ENCODE measurements around the gene ZDHHC14.

ZDHHC14 gene

DNA sequence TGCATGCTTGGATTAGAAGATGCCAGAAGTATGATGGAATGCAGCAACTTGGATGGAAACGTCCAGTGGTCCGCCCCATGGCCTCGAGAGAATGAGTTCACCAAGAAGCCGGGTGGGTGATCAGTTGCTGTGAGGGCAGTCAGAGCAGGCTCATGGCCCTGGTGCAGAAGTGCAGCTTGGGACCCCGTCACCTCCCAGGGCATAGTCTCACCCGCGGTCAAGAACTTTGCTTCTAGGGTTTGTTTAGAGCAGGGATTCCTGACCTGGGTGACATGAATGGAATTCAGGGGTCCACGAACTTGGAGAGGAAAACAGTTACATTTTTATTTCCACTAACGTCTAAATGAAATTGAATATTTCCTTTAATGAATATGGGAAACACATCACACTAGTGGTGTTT lies 225.5 kb downstream of the ZDHHC14 start:
- no peak for DNase-seq

DNA sequence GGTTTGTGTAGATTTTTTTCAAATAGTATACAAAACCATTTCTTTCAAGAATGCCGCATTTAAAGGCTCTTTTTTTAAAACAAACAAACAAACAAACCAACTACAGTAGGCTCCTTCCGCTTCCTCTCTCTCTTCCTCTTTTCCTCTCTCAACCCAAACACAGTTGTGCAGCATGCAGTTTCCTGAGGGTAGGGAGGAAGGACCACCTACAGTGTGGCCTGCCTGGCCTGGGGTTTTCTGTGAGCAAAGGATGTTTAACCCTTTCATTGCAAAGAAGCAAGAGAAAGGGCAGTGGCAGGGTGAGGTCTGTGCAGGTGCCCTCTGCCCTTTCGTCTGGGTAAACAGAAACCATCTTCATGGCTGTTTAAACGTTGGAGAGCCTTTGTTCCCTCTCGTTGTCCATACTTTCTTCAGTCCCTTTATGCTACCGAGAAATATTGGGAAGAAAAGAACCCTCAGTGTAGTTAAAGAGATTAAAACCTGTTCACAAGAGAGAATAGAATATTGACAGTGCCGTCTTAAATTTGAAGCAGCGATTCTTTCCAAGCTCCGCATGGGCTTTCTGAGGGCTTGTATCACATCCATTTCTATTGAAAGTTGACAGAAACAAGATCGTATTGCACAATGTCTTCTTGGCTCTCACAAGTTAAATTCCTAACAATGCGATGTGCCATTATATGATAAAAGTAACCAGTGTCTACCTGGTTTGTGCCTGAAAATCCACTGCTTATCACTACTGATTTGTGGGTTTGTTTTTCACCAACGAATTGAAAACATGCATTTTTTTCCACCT lies 226.5 kb downstream of the ZDHHC14 start:
- DNase-seq, result no peak

DNA sequence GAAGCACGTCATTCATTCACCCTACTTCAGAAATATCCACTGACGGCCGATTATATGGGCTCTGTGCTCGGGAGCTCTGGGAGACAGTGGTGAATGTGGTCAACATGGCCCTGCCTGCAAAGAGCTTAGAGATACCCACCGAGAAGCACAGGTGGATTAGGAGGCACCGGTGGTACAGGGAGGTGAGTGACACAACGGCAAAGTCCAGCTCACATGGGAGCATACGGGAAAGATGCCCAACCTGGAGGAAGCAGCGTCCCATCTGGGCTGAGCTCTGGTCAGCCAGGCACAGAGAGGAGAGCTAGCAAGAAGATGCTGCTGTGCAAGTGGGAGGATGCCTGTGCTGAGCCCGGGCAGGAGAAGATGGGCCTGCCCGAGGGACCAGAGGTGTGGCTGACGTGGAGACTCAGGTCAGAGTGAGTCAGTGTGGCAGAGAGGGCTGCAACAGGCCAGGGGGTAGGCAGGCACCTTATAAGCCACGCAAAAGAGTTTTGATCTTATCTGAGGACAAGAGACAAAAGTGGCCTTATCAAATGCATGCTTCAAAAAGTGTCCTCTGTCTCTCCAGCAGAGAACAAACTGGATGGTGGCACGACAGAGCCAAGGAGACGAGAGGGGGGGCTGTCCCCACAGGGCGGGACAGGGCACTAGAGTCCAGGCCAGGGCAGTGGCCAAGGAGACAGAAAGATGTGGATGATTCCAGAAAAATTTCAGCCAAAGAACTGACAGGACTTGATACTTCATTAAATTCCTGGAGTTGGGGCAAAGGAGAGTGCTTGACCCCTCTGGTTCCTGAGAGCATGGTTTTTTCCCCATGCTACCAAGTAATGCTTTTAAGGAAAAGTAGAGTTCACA lies 227.5 kb downstream of the ZDHHC14 start:
- no peak for DNase-seq

DNA sequence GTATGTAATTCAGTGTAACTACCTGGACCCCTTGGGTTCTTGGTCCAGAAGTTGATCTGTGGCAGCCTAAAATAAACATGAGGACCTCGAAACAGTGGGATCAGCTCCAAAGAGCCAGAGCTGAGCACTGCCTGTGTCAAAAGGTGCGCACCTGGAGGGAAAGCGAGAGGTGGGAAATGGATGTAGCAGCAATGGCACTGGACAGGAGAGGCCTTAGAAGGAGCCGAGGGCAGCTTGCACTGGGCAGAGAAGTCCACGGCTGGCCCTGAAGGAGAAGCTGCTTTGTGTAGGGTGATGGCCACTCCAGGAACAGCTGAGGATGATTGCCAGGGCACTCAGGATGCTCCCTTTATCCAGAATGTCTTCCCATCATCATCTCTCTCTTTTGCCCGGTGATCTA lies 228.1 kb downstream of the ZDHHC14 start:
- DNase-seq, result no peak

DNA sequence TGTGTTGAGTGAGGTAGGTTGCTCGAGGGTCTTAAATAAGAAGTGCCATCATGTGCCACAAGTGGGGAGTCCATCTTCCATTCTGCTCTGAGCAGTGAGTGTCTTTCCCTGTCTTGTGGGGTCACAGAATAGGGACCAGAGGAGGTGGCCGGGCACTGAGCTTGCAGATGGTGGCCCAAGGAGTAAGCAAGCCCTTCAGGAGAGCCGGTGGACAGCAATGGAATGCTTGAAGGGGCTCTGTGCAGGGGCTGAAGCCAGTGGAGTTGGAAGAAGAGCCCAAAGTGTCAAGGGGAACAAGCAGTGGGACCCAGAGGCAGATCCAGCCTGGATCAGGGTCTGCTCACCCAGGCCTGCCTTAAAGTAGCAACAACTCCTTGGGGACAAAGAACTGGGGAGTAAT lies 228.6 kb downstream of the ZDHHC14 start:
- DNase-seq, result no peak

DNA sequence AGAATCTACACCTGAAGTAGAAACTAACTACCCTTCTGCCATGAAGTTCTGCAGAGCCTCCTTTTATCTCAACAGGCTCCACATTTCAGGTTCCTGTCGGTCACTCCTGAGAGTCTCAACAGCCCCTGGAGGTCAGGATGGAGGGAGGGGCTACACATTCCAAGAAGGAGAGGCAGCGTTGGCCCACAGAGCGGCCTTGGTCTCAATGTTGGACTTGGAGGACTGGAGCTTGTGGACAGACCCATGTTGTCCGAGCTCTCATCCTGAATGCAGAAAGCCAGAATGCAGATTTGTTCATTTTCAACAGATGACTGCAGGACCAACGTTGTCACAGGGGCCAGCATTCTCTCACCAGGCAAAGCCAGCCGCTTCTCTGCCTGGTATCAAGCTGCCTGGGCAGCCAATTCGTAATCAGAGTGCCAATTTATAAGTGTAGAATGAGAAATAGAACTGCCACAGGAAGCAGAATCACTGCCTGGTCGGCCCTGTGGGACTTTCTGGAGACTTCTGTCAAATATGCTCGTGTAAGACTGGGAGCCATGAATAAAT lies 229.5 kb downstream of the ZDHHC14 start:
- no peak for DNase-seq

DNA sequence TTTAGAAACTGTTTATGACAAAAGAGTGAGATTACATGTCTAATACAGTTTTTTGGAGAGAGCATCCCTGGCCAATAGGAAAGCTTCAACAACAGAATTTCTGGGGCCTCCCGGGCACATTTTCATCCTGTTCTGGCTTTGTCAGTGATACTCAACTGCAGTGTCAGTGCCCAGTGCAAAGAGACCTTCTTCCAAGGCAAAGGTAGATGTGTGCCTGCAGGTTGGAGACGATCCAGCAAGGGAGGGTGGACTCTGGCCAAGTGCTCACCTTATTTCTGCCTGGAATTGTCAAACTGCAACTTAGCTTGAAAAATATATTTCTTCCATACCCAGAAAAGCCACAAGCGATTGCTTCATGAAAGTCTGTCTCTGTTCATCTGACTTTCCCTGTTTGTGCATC lies 230.4 kb downstream of the ZDHHC14 start:
- no peak for DNase-seq

DNA sequence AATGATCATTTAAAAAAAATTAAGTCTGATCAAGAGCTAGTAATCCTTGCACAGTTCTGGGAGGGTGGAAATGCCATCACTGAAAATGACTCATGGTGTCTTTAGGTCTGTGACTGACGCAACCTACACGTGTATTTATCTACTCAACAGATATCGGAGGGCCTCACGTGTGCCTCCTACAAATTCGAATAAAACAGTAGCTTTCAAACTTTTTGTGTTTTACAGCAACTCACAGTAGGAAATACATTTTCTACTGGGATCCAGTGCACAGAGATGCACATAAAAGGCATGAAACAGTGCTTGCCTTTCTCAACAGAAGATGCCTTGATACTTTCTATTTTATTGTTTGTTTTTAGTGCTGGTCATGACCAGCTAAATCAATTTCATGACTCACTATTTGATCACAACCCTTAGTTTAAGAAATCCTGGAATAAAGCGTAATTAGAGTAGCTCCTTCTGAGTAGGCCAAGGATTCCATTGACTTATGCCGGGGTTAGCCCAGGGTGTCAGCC lies 232.1 kb downstream of the ZDHHC14 start:
- no peak for DNase-seq

DNA sequence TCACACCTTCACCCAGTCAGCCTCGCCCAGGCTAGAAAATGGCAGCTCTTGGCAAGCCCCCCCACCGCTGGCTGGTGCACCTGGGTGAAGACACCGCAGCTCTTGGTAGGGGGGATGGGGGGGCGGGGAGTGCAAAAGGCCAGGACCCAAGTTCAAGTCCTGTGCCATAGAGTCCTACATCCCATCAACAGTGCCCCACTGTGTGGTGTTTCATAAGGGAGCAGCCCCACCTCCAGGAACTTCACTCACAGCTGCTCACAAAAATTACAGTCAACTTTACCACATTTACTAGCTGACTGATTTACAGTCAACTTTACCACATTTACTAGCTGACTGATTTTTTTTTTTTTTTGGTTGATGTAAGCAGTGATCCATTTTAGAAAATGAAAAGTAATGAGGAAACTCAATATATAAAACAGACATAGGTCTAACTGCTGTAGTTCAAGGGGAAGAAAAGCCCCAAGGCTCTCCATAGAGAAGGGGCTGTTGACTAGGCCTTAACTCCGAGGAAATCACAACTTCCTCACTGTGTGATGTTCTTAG lies 233.1 kb downstream of the ZDHHC14 start:
- DNase-seq, result no peak

DNA sequence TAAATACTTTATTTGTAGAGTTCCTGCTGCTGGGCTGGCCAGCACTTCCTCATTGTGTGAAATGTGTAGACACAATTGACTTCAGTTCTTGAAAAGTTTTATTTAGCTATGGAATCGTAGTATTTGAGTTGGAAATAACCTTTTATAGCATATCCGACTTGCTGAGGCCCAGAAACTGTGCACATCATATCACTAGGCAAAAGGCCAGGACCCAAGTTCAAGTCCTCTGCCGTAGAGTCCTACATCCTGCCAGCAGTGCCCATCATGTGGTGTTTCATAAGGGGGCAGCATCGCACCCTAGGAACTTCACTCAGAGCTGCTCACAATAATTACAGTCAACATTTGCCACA lies 234.4 kb downstream of the ZDHHC14 start:
- no peak for DNase-seq

DNA sequence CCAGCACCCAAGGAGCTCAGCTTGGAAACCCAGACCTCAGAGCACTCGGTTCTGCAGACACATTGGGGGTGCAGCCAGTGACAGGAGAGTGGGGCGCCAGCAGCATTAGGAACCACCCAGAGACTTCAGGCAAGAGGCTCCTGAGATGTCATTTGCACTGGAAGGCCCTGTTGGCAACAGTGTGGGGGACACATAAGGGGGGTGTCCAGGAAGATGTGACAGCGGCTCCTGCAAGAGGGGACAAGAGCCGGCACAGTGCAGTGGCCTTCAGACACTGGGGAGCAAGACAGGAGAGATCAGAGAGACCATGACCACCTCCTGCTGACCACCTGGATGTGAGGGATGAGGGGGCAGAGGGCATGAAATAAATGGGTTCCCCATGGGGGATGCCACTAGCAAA lies 235.0 kb downstream of the ZDHHC14 start:
- DNase-seq, result no peak

DNA sequence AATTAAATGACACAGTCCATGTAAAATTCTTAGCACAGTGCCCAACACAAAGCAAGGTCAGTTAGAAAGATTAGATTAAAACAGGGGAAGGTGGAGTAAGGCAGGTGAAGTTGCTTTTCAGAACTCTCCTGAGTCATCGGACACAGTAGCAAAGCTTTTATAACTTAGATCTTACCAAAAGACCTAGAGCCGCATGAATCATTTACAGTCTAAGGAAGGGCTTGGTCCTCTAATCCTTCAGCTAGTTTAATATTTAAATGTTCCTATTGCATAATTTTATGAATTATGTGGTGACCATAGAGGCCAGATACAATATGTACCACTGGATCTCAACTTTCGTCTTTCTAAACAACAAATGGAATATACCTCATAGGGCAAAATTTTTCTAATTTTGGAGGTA lies 240.0 kb downstream of the ZDHHC14 start:
- no peak for DNase-seq

DNA sequence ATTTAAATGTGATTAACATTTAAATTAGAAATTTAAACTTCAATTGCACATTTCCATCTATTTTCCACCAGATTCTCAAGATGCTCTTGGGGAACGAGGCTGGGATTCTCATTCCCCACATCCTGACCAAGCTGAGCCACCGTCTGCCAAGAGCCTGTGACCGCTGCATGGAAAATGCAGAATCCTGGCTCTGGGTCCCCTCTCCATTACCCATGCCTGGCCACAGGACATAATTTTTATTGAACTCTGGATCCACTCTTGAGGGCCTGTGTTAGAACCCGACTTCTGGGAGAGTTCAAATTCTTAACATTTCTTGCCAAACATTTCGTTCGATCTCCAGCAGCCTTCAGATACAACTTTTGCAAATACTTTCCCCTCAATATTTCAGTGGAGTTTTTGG lies 240.4 kb downstream of the ZDHHC14 start:
- no peak for DNase-seq

DNA sequence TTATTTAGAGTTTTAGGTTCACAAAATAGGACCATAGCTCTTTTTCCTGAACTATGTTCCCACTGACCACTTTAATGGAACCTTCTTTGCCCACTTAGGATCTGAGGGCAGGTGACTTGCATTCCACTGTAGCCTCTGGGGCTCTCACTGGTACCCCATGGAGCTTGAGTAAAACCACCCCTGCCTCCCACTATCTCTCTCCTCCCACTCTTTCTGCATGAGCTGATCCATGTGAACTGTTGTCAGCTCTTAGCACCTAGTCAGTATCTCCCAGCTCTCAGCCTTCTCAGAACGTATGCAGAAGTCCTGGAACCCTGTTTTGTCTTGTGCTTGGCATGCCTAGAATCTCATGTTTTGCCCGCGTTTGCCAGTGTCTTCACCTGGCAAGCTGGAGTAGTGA lies 241.4 kb downstream of the ZDHHC14 start:
- DNase-seq, result no peak

DNA sequence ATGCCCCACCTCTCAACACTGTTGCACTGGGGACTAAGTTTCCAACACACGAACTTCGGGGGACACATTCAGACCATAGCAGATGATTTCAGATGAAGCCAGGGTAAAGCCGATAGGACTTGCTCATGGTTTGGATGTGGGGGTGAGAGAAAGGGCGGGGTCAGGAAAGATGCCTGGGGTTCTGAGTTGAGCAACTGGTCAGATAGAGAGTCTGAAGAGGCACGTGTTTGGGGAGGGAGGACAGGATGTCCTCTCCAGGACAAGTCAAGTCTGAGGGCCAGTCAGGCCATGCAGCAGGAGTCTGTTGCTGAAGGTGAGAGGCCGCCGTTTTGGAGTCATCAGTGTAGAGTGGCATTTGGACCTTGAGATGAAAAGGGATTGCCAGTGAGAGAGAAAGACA lies 244.1 kb downstream of the ZDHHC14 start:
- no peak for DNase-seq

DNA sequence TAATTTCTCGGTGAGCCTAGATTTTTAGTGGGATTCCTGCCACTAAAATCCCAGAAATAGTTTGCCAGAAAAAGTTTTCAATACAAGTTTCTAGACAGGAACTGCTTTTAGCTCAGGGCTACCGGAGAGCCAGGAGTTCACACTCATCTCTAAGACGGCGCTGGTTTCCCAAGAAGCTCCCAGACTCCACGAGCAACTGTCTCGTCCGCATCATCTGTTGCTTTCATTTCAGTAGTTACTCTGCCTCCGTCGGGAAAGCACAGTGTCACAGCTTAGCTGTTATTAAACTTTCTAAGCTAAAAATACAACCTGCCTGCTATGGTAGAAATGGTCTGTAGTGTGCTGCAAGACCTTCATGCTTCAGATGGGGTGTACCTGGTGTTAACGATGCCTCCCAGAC lies 244.8 kb downstream of the ZDHHC14 start:
- DNase-seq, result no peak

DNA sequence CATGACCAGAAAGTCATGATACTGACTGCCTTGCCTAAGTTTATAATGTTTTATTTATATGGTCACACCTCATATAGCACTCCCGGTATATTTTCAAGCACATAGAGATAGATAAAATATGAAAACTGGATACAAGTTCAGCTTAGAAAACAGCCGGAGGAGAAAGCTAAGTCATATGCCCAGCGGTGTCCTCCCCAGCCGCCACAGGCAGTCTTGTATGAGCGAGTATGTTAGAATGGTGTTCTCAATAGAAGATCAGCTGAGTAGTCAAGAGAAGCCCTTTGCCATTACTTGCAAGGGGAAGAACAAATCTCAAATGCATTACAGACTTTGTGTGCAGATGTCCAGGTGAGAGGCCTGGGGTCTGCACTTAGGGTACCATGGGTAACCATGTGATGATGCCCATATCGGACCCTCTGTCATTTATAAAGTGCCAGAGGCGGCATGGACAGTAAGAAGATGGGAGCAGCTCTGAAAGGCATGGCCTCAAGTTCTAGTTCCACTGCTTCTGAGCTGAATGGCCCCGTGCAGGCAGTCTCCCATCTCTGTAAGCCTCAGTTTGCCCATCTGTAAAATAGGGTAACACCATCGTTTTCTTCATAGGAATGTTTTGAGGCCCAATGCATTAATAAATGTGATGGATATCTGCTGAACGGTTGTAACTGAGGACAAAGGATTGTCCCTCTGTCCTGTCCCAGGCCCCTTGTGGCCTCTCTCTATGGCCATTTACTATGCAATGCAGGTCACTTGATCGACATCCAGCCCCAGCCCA lies 246.4 kb downstream of the ZDHHC14 start:
- no peak for DNase-seq

DNA sequence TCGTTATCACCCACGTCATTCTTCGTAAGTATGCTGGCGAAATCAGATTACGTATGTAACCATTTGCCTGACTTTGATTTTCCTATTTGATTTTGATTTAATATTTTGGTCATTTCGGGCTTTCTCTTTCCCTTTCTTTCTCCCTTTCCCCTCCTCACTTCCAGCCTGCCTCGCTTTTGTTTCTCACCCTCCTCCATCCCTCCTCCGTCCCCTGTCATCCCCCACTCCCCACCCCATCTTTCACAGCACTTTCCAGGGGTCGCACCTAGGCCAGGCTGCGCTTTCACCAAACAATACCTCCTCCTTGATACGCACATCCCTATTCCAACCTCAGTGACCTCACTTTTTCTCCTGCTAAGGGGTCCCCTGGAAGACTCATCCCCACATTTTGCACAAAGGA lies 247.5 kb downstream of the ZDHHC14 start:
- DNase-seq, result no peak

DNA sequence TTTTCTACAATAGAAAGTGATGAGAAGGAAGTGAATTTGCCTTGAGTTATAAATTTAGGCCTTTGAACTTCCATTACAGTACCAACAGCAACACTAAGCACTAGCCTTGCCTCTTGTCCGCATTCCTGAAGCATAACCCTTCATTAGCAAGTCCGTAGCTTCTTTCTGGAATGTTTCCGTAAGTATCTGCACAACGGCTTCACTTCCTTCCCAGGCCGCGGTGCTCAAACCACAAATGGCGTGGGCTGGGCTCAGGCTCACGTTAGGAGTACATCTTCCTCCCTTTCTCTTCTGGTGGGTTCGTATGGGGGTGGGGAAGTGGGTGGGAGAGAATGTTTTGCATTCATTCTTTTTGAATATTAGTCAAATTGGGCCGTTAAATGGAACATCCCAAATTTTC lies 248.2 kb downstream of the ZDHHC14 start:
- no peak for DNase-seq

DNA sequence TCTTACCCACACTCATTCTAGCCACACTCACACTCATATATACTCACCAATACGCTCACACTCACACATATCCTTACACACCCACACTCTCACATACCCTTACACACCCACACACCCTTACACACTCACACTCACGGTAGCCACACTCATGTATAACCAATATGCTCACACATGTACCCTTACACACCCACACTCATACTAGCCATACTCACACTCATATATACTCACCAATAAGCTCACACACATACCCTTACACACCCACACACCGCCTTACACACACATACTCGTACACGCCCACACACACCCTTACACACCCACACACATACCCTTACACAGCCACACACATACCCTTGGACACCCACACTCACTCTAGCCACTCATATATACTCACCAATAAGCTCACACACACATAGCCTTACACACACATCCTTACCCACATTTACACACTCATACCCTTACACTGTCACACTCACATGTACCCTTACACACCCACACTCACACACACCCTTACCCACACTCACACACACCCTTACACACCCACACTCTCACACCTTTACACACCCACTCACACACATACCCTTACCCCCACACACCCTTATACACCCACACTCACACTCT lies 249.6 kb downstream of the ZDHHC14 start:
- no peak for DNase-seq

DNA sequence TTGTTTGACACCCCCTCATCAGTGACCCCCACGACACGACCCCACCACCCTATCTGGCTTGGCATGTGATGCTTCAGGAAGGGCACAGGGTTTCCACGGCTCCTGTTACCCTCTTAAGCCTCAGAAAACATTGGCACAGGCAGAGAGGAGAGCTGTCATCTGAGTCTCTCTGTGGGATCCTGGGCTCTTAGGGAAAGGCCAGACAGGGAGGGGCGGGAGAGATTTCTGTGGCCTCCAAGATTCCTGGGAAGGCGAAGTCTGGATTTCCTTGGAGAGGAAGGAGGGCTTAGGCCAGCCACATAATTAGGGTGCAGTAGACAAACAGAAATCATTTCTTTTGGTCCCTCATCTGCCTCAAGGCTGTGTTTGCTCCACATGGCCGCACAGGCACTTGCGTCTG lies 250.4 kb downstream of the ZDHHC14 start:
- no peak for DNase-seq

All from activated gamma-delta T cell (primary cell).